ENCODE results near the gene PNKD. TPM values are rescaled to one million over a fixed set of nuclear protein-coding genes. Genes with fewer than 3 reads are reported as not detected.

The PNKD gene
- total and polyA plus RNA-seq, 10 of the 15 experiments (the other 5 are each of a cell fraction or from before 2014, with no cell fraction given) = 27.2 to 106 (median 61.3) TPM

DNA sequence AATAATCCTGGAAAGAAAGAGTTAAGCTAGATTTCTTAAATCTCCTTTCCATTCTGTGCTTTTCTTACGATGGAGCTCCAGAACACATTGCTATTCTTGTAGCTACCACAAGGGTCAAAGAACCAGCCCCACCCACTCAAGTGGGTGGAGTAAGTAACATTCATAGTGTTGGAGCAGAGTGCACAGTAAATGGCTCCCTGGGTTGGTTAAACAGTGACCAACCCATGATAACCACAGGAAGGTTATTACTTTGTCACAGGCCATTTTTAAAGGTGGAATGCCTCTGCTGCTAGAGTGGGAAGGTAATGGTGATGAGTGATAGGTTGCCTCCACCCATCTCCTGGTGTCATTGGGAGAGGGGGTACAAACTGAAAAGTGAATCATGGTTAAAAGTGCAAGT lies 39.4 kb upstream of the PNKD start:
- Histone ChIP-seq H3K79me2 (ENCODE audit: control insufficient read depth, insufficient read depth, low read length) (peaks cover 25% of the 10 kb centered on the region), H3K27me3 (replicated peaks in 1 of 2; ENCODE audit: control insufficient read depth in 2 of 2, insufficient read depth in 2 of 2, low read length in 1 of 2) (no peaks in the 10 kb centered on the region), H3K9ac (ENCODE audit: control insufficient read depth, insufficient read depth, low read length) (no peak overlapping the region), H3K4me1 (ENCODE audit: control insufficient read depth, insufficient read depth, low read length) (peaks cover 26% of the 10 kb centered on the region), H2AFZ (ENCODE audit: control insufficient read depth, low read depth, low read length) (no peak overlapping the region), H4K20me1 (ENCODE audit: control insufficient read depth, insufficient read depth) (peaks cover 3% of the 10 kb centered on the region; the same call in 1 of the 2 replicates), H3K27ac (ENCODE audit: control insufficient read depth, insufficient read depth) (peak overlapping the region; percentile 82), H3K4me3 (peak overlapping the region; percentile 8; the same call in 1 of the 2 replicates), H3K36me3 (ENCODE audit: control insufficient read depth in 2 of 2, insufficient read depth in 2 of 2, low read length in 1 of 2) (peaks cover 15 to 38% of the 10 kb centered on the region in 2 experiments), H3K9me3 (replicated peaks; ENCODE audit: control insufficient read depth, insufficient read depth, low read length) (no peaks in the 10 kb centered on the region), H3K4me2 (ENCODE audit: control insufficient read depth, insufficient read depth) (no peak overlapping the region)
- BruUV-seq (replicated peaks) = no TSS peak
- 8% methylated on average over 1 of the region's 1 CpG for WGBS (ENCODE audit: insufficient coverage, insufficient replicate concordance, low lambda C conversion rate, missing lambda C conversion rate)
- intact Hi-C loops (cut with micrococcal nuclease; ENCODE audit: unreplicated experiment) = no loop called here
- in situ Hi-C loops (cut with MboI) = no loop called here
- RAD21 ChIA-PET (ENCODE audit: unreplicated experiment) = interaction anchor here (1.0 to 4.6 kb wide), 4 partner anchors 12 to 43 kb away, joined by 3 to 84 read pairs (median 8); partner anchors contain the start of genes AAMP, ARPC2 and PNKD
- POLR2A ChIA-PET = interaction anchor here (1.5 to 6.6 kb wide), 2 partner anchors 12 to 40 kb away, joined by 4 to 98 read pairs; partner anchors contain the start of gene ARPC2
- SMC1A ChIA-PET (ENCODE audit: uncharacterized antibody, unreplicated experiment) = interaction anchor here (0.6 to 4.0 kb wide), 9 partner anchors 11 to 60 kb away, joined by 3 to 73 read pairs (median 4); partner anchors contain the start of gene ARPC2
- FAIRE-seq = no peak
- ATAC-seq = peak; percentile 86
- CTCF ChIA-PET = interaction anchor here (0.8 to 3.6 kb wide), 11 partner anchors 11 to 126 kb away, joined by 3 to 58 read pairs (median 3); partner anchors contain the start of gene CATIP
- no peak for DNase-seq (ENCODE audit: low read depth, low spot score)
- peak in 1 of 2 experiments; percentile 60; a peak in 2 of 3 replicates for TF ChIP-seq EGR1 (IDR thresholded peaks at IDR 0.05; ENCODE audit: borderline replicate concordance in 1 of 2, low read depth in 2 of 2, low read length in 2 of 2)
- TF ChIP-seq YY1 (IDR thresholded peaks at IDR 0.05; ENCODE audit: low read depth, low read length) = no peak
- TF ChIP-seq, protein P1, sequence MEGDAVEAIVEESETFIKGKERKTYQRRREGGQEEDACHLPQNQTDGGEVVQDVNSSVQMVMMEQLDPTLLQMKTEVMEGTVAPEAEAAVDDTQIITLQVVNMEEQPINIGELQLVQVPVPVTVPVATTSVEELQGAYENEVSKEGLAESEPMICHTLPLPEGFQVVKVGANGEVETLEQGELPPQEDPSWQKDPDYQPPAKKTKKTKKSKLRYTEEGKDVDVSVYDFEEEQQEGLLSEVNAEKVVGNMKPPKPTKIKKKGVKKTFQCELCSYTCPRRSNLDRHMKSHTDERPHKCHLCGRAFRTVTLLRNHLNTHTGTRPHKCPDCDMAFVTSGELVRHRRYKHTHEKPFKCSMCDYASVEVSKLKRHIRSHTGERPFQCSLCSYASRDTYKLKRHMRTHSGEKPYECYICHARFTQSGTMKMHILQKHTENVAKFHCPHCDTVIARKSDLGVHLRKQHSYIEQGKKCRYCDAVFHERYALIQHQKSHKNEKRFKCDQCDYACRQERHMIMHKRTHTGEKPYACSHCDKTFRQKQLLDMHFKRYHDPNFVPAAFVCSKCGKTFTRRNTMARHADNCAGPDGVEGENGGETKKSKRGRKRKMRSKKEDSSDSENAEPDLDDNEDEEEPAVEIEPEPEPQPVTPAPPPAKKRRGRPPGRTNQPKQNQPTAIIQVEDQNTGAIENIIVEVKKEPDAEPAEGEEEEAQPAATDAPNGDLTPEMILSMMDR (IDR thresholded peaks at IDR 0.05 in 2 of 3, conservative IDR thresholded peaks at IDR 0.05 in 1 of 3; ENCODE audit: control insufficient read depth in 2 of 3, extremely low read depth in 1 of 3, insufficient read depth in 1 of 3, low read depth in 3 of 3, low read length in 3 of 3) = peak in 2 of 3 experiments; percentile 31 to 39; a peak in 4 of 6 replicates
- no peak for TF ChIP-seq ATF7 (IDR thresholded peaks at IDR 0.05; ENCODE audit: low read depth)
- TF ChIP-seq GABPA (IDR thresholded peaks at IDR 0.05; ENCODE audit: low read depth) = no peak
- peak; percentile 45; the same call in 1 of the 2 replicates for TF ChIP-seq HDGF (IDR thresholded peaks at IDR 0.05)
- TF ChIP-seq MYB (IDR thresholded peaks at IDR 0.05; ENCODE audit: borderline replicate concordance, low read depth, low read length) = no peak
- TF ChIP-seq, protein P2, sequence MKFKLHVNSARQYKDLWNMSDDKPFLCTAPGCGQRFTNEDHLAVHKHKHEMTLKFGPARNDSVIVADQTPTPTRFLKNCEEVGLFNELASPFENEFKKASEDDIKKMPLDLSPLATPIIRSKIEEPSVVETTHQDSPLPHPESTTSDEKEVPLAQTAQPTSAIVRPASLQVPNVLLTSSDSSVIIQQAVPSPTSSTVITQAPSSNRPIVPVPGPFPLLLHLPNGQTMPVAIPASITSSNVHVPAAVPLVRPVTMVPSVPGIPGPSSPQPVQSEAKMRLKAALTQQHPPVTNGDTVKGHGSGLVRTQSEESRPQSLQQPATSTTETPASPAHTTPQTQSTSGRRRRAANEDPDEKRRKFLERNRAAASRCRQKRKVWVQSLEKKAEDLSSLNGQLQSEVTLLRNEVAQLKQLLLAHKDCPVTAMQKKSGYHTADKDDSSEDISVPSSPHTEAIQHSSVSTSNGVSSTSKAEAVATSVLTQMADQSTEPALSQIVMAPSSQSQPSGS (IDR thresholded peaks at IDR 0.05; ENCODE audit: low read length) = no peak
- TF ChIP-seq, protein P3, sequence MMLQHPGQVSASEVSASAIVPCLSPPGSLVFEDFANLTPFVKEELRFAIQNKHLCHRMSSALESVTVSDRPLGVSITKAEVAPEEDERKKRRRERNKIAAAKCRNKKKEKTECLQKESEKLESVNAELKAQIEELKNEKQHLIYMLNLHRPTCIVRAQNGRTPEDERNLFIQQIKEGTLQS (IDR thresholded peaks at IDR 0.05; ENCODE audit: borderline replicate concordance, extremely low read depth, low read depth, low read length) = no peak
- TF ChIP-seq STAT3 (IDR thresholded peaks at IDR 0.05; ENCODE audit: low read depth, low read length) = no peak
- TF ChIP-seq NR2F1 (conservative IDR thresholded peaks at IDR 0.05) = peak; percentile 46; the same call in 1 of the 2 replicates
- TF ChIP-seq BMI1 (IDR thresholded peaks at IDR 0.05; ENCODE audit: borderline replicate concordance) = no peak
- no peak for TF ChIP-seq NRF1 (conservative IDR thresholded peaks at IDR 0.05; ENCODE audit: low read depth, low read length)
- TF ChIP-seq RUNX3 (IDR thresholded peaks at IDR 0.05; ENCODE audit: low read length) = peak; percentile 9; the same call in 1 of the 2 replicates
- TF ChIP-seq, protein P4, sequence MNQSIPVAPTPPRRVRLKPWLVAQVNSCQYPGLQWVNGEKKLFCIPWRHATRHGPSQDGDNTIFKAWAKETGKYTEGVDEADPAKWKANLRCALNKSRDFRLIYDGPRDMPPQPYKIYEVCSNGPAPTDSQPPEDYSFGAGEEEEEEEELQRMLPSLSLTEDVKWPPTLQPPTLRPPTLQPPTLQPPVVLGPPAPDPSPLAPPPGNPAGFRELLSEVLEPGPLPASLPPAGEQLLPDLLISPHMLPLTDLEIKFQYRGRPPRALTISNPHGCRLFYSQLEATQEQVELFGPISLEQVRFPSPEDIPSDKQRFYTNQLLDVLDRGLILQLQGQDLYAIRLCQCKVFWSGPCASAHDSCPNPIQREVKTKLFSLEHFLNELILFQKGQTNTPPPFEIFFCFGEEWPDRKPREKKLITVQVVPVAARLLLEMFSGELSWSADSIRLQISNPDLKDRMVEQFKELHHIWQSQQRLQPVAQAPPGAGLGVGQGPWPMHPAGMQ (IDR thresholded peaks at IDR 0.05; ENCODE audit: borderline replicate concordance) = no peak
- no peak for TF ChIP-seq SMC3 (IDR thresholded peaks at IDR 0.05; ENCODE audit: borderline replicate concordance, low read length)
